ENCODE results near the gene COQ8B.
"Not testable (repeated sequence)": the region's sequence is repeated elsewhere in the genome, so short reads cannot be mapped to it uniquely, and the experiment has no call there.

The COQ8B gene

GRCh38 chr19:40733149-40733548, 16.5 kb upstream of the COQ8B start:
- Histone ChIP-seq H3K27me3 (replicated peaks; ENCODE audit: control insufficient read depth, insufficient read depth, low read length, poor library complexity, severe bottlenecking) (no peaks in the 10 kb centered on the region), H3K36me3 (ENCODE audit: control insufficient read depth, insufficient read depth, low read length) (peaks cover 43% of the 10 kb centered on the region), H3K27ac (ENCODE audit: insufficient read depth, low read length, poor library complexity, severe bottlenecking) (no peak overlapping the region), H3K4me1 (ENCODE audit: control insufficient read depth, insufficient read depth, low read length, poor library complexity, severe bottlenecking) (no peaks in the 10 kb centered on the region), H3K9me3 (ENCODE audit: control insufficient read depth, low read length) (no peaks in the 10 kb centered on the region), H3K4me3 (ENCODE audit: insufficient read depth, low read depth, low read length, poor library complexity, severe bottlenecking) (no peak overlapping the region)
- no peak for DNase-seq

DNA sequence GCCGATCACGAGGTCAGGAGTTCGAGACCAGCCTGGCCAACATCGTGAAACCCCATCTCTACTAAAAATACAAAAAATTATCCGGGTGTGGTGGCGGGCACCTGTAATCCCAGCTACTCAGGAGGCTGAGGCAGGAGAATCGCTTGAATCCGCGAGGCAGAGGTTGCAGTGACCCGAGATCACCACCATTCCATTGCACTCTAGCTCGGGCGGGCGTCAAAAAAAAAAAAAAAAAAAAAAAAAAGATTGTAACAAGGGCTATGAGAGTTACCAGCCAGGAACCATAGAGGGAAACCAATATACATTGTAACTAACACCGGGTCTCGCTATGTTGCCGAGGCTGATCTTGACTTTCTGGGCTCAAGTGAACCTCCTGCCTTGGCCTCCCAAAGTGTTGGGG, 15.6 kb upstream of the COQ8B start:
- not testable (repeated sequence) for H3K4me3 ChIP-seq (ENCODE audit: insufficient read depth, low read depth, low read length, poor library complexity, severe bottlenecking); H3K4me1 ChIP-seq (ENCODE audit: control insufficient read depth, insufficient read depth, low read length, poor library complexity, severe bottlenecking); H3K27me3 ChIP-seq (replicated peaks; ENCODE audit: control insufficient read depth, insufficient read depth, low read length, poor library complexity, severe bottlenecking); H3K27ac ChIP-seq (ENCODE audit: insufficient read depth, low read length, poor library complexity, severe bottlenecking); H3K9me3 ChIP-seq (ENCODE audit: control insufficient read depth, low read length); DNase-seq
- H3K36me3 ChIP-seq (ENCODE audit: control insufficient read depth, insufficient read depth, low read length), result peaks cover 41% of the 10 kb centered on the region

- not testable (repeated sequence) for H3K4me1 ChIP-seq (ENCODE audit: control insufficient read depth, insufficient read depth, low read length, poor library complexity, severe bottlenecking); H3K27me3 ChIP-seq (replicated peaks; ENCODE audit: control insufficient read depth, insufficient read depth, low read length, poor library complexity, severe bottlenecking); H3K9me3 ChIP-seq (ENCODE audit: control insufficient read depth, low read length); H3K27ac ChIP-seq (ENCODE audit: insufficient read depth, low read length, poor library complexity, severe bottlenecking); DNase-seq; H3K4me3 ChIP-seq (ENCODE audit: insufficient read depth, low read depth, low read length, poor library complexity, severe bottlenecking)
- peaks cover 43% of the 10 kb centered on the region for H3K36me3 ChIP-seq (ENCODE audit: control insufficient read depth, insufficient read depth, low read length)
Observed at GRCh38 chr19:40730065-40730464, 13.4 kb upstream of the COQ8B start.

GRCh38 chr19:40726279-40726678, 9.6 kb upstream of the COQ8B start:
- Histone ChIP-seq H3K36me3 (ENCODE audit: control insufficient read depth, insufficient read depth, low read length) (peaks cover 39% of the 10 kb centered on the region), H3K9me3 (ENCODE audit: control insufficient read depth, low read length) (no peaks in the 10 kb centered on the region), H3K4me3 (ENCODE audit: insufficient read depth, low read depth, low read length, poor library complexity, severe bottlenecking) (no peak overlapping the region), H3K4me1 (ENCODE audit: control insufficient read depth, insufficient read depth, low read length, poor library complexity, severe bottlenecking) (peaks cover 7% of the 10 kb centered on the region), H3K27ac (ENCODE audit: insufficient read depth, low read length, poor library complexity, severe bottlenecking) (no peak overlapping the region), H3K27me3 (replicated peaks; ENCODE audit: control insufficient read depth, insufficient read depth, low read length, poor library complexity, severe bottlenecking) (no peaks in the 10 kb centered on the region)
- no peak for DNase-seq

- Histone ChIP-seq H3K27ac (ENCODE audit: insufficient read depth, low read length, poor library complexity, severe bottlenecking) (no peak overlapping the region), H3K27me3 (replicated peaks; ENCODE audit: control insufficient read depth, insufficient read depth, low read length, poor library complexity, severe bottlenecking) (no peaks in the 10 kb centered on the region), H3K4me1 (ENCODE audit: control insufficient read depth, insufficient read depth, low read length, poor library complexity, severe bottlenecking) (peaks cover 7% of the 10 kb centered on the region), H3K4me3 (ENCODE audit: insufficient read depth, low read depth, low read length, poor library complexity, severe bottlenecking) (no peak overlapping the region), H3K36me3 (ENCODE audit: control insufficient read depth, insufficient read depth, low read length) (peaks cover 30% of the 10 kb centered on the region), H3K9me3 (ENCODE audit: control insufficient read depth, low read length) (no peaks in the 10 kb centered on the region)
- DNase-seq, result no peak
Observed at GRCh38 chr19:40724855-40725254, 8.2 kb upstream of the COQ8B start.

- Histone ChIP-seq H3K27ac (ENCODE audit: insufficient read depth, low read length, poor library complexity, severe bottlenecking) (no peak overlapping the region), H3K4me1 (ENCODE audit: control insufficient read depth, insufficient read depth, low read length, poor library complexity, severe bottlenecking) (peaks cover 11% of the 10 kb centered on the region), H3K27me3 (replicated peaks; ENCODE audit: control insufficient read depth, insufficient read depth, low read length, poor library complexity, severe bottlenecking) (no peaks in the 10 kb centered on the region), H3K9me3 (ENCODE audit: control insufficient read depth, low read length) (no peaks in the 10 kb centered on the region), H3K36me3 (ENCODE audit: control insufficient read depth, insufficient read depth, low read length) (peaks cover 26% of the 10 kb centered on the region), H3K4me3 (ENCODE audit: insufficient read depth, low read depth, low read length, poor library complexity, severe bottlenecking) (no peak overlapping the region)
- no peak for DNase-seq
Observed at GRCh38 chr19:40724315-40724714, 7.6 kb upstream of the COQ8B start.

DNA sequence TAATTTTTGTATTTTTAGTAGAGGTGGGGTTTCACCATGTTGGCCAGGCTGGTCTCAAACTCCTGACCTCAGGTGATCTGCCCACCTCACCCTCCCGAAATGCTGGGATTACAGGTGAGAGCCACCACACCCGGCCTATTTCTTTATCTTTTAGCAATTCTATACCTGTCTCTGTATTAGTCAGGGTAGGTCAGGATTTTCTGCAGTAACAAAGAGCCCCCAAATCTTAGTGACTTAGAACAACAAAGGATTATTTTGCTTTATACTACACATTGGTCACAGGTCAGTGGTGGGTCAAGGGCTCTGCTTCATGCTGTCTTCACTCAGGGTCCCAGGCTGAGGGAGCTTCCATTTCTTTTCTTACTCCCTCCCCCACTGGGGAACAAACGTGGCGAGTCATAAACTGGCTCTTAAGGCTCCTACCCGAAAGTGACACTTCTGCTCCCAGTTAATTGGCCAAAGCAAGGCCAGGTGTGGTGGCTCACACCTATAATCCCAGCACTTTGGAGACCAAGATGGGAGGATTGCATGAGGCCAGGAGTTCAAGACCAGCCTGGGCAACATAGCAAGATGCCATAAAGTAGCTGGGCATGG, 7.1 kb upstream of the COQ8B start:
- Histone ChIP-seq H3K4me3 (ENCODE audit: insufficient read depth, low read depth, low read length, poor library complexity, severe bottlenecking) (no peak overlapping the region), H3K4me1 (ENCODE audit: control insufficient read depth, insufficient read depth, low read length, poor library complexity, severe bottlenecking) (peaks cover 16% of the 10 kb centered on the region), H3K9me3 (ENCODE audit: control insufficient read depth, low read length) (no peaks in the 10 kb centered on the region), H3K36me3 (ENCODE audit: control insufficient read depth, insufficient read depth, low read length) (peaks cover 26% of the 10 kb centered on the region), H3K27ac (ENCODE audit: insufficient read depth, low read length, poor library complexity, severe bottlenecking) (no peak overlapping the region), H3K27me3 (replicated peaks; ENCODE audit: control insufficient read depth, insufficient read depth, low read length, poor library complexity, severe bottlenecking) (no peaks in the 10 kb centered on the region)
- DNase-seq, result no peak

GRCh38 chr19:40721936-40722661, 5.4 kb upstream of the COQ8B start:
- H3K4me1 ChIP-seq (ENCODE audit: control insufficient read depth, insufficient read depth, low read length, poor library complexity, severe bottlenecking), result peaks cover 32% of the 10 kb centered on the region
- no peak overlapping the region for H3K4me3 ChIP-seq (ENCODE audit: insufficient read depth, low read depth, low read length, poor library complexity, severe bottlenecking)
- no peak for DNase-seq
- peaks cover 26% of the 10 kb centered on the region for H3K36me3 ChIP-seq (ENCODE audit: control insufficient read depth, insufficient read depth, low read length)
- no peak overlapping the region for H3K27ac ChIP-seq (ENCODE audit: insufficient read depth, low read length, poor library complexity, severe bottlenecking)
- H3K9me3 ChIP-seq (ENCODE audit: control insufficient read depth, low read length), result no peaks in the 10 kb centered on the region
- no peaks in the 10 kb centered on the region for H3K27me3 ChIP-seq (replicated peaks; ENCODE audit: control insufficient read depth, insufficient read depth, low read length, poor library complexity, severe bottlenecking)

GRCh38 chr19:40721140-40721486, 4.4 kb upstream of the COQ8B start:
- no peak for DNase-seq
- Histone ChIP-seq H3K27me3 (replicated peaks; ENCODE audit: control insufficient read depth, insufficient read depth, low read length, poor library complexity, severe bottlenecking) (no peaks in the 10 kb centered on the region), H3K27ac (ENCODE audit: insufficient read depth, low read length, poor library complexity, severe bottlenecking) (no peak overlapping the region), H3K36me3 (ENCODE audit: control insufficient read depth, insufficient read depth, low read length) (peaks cover 21% of the 10 kb centered on the region), H3K4me1 (ENCODE audit: control insufficient read depth, insufficient read depth, low read length, poor library complexity, severe bottlenecking) (peaks cover 33% of the 10 kb centered on the region), H3K4me3 (ENCODE audit: insufficient read depth, low read depth, low read length, poor library complexity, severe bottlenecking) (no peak overlapping the region), H3K9me3 (ENCODE audit: control insufficient read depth, low read length) (no peaks in the 10 kb centered on the region)

DNA sequence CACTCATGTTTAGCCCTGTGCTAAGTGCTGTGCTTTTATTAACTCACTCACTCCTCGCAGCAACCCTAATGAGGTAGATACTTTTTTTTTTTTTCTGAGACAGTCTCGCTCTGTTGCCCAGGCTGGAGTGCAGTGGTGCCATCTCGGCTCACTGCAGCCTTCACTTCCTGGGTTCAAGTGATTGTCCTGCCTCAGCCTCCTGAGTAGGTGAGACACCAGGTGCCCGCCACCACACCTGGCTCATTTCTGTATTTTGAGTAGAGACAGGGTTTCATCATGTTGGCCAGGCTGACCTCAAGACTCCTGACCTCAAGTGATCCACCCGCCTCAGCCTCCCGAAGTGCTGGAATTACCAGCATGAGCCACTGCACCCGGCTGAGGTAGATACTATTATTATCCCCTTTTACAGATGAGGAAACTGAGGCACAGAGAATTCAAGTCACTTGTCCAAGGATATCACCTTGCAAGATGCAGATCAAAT, 2.8 kb upstream of the COQ8B start:
- no peak overlapping the region for H3K4me3 ChIP-seq (ENCODE audit: insufficient read depth, low read depth, low read length, poor library complexity, severe bottlenecking)

More for the DNA sequence above, 2.8 kb upstream of the COQ8B start:
- no peaks in the 10 kb centered on the region for H3K9me3 ChIP-seq (ENCODE audit: control insufficient read depth, low read length)
- no peaks in the 10 kb centered on the region for H3K27me3 ChIP-seq (replicated peaks; ENCODE audit: control insufficient read depth, insufficient read depth, low read length, poor library complexity, severe bottlenecking)
- peaks cover 12% of the 10 kb centered on the region for H3K36me3 ChIP-seq (ENCODE audit: control insufficient read depth, insufficient read depth, low read length)
- peaks cover 44% of the 10 kb centered on the region for H3K4me1 ChIP-seq (ENCODE audit: control insufficient read depth, insufficient read depth, low read length, poor library complexity, severe bottlenecking)
- no peak overlapping the region for H3K27ac ChIP-seq (ENCODE audit: insufficient read depth, low read length, poor library complexity, severe bottlenecking)
- no peak for DNase-seq
